ENCODE results near the gene NPHP4.

GRCh38 chr1:5911871-5912271, 80.4 kb downstream of the NPHP4 start:
- TF ChIP-seq POLR2AphosphoS5 (IDR thresholded peaks at IDR 0.05; ENCODE audit: low read depth, low read length) (no peak), EP300 (IDR thresholded peaks at IDR 0.05; ENCODE audit: borderline replicate concordance in 1 of 2, low read depth in 1 of 2, low read length in 1 of 2) (no peak), YY1 (IDR thresholded peaks at IDR 0.05; ENCODE audit: low read depth) (no peak), PBX3 (IDR thresholded peaks at IDR 0.05) (no peak), FOXJ3 (CRISPR knock-in tag; IDR thresholded peaks at IDR 0.05) (no peak), RFX5 (IDR thresholded peaks at IDR 0.05; ENCODE audit: low read length) (no peak)
- TF ChIP-seq, protein P1, sequence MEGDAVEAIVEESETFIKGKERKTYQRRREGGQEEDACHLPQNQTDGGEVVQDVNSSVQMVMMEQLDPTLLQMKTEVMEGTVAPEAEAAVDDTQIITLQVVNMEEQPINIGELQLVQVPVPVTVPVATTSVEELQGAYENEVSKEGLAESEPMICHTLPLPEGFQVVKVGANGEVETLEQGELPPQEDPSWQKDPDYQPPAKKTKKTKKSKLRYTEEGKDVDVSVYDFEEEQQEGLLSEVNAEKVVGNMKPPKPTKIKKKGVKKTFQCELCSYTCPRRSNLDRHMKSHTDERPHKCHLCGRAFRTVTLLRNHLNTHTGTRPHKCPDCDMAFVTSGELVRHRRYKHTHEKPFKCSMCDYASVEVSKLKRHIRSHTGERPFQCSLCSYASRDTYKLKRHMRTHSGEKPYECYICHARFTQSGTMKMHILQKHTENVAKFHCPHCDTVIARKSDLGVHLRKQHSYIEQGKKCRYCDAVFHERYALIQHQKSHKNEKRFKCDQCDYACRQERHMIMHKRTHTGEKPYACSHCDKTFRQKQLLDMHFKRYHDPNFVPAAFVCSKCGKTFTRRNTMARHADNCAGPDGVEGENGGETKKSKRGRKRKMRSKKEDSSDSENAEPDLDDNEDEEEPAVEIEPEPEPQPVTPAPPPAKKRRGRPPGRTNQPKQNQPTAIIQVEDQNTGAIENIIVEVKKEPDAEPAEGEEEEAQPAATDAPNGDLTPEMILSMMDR (IDR thresholded peaks at IDR 0.05), result no peak
- TF ChIP-seq, protein P2, sequence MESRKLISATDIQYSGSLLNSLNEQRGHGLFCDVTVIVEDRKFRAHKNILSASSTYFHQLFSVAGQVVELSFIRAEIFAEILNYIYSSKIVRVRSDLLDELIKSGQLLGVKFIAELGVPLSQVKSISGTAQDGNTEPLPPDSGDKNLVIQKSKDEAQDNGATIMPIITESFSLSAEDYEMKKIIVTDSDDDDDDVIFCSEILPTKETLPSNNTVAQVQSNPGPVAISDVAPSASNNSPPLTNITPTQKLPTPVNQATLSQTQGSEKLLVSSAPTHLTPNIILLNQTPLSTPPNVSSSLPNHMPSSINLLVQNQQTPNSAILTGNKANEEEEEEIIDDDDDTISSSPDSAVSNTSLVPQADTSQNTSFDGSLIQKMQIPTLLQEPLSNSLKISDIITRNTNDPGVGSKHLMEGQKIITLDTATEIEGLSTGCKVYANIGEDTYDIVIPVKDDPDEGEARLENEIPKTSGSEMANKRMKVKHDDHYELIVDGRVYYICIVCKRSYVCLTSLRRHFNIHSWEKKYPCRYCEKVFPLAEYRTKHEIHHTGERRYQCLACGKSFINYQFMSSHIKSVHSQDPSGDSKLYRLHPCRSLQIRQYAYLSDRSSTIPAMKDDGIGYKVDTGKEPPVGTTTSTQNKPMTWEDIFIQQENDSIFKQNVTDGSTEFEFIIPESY (IDR thresholded peaks at IDR 0.05; ENCODE audit: borderline replicate concordance, low read depth), result no peak
